ENCODE measurements around the gene FAM50A.

DNA sequence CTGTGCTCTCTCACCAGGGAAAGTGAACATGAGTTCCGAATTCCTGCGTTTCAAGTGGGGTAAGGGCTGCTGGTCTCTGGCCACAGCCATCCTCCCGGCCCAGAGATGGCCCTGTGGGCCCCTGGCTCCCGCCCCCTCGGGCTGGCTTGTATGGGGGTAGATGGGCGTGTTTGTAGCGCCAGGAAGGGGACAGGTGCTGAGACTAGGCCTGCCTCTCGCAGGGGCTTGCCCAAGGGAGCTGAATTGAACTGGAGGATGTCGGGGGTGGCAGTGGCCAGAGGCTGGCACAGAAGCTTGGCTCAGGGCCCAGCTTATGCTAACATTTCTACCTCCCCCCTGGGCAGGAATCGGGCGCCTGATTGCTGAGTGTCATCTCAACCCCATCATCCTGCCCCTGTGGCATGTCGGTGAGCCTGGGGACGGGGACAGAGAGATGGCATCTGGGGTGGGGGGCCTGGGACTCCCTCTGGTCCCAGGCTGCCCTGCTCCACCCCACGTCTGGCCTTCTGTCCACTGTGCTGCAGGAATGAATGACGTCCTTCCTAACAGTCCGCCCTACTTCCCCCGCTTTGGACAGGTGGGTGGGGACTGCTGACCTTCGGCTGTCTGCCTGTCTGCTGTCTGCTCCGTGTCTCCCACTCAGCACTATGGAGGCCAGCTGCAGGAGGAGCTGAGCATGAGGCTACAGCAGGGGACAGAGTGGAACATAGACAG lies 24.1 kb upstream of the FAM50A start:
- TF ChIP-seq, protein P1, sequence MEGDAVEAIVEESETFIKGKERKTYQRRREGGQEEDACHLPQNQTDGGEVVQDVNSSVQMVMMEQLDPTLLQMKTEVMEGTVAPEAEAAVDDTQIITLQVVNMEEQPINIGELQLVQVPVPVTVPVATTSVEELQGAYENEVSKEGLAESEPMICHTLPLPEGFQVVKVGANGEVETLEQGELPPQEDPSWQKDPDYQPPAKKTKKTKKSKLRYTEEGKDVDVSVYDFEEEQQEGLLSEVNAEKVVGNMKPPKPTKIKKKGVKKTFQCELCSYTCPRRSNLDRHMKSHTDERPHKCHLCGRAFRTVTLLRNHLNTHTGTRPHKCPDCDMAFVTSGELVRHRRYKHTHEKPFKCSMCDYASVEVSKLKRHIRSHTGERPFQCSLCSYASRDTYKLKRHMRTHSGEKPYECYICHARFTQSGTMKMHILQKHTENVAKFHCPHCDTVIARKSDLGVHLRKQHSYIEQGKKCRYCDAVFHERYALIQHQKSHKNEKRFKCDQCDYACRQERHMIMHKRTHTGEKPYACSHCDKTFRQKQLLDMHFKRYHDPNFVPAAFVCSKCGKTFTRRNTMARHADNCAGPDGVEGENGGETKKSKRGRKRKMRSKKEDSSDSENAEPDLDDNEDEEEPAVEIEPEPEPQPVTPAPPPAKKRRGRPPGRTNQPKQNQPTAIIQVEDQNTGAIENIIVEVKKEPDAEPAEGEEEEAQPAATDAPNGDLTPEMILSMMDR (conservative IDR thresholded peaks at IDR 0.05; ENCODE audit: low read length), result no peak
- no peak for TF ChIP-seq EZH2phosphoT487 (IDR thresholded peaks at IDR 0.05; ENCODE audit: borderline replicate concordance, low read depth, low read length)
